Inflammatory macrophage treated with lipopolysaccharide for 4 hours (primary cell): Measurements from ENCODE around the gene GFRA3.
"Not testable (repeated sequence)": the region's sequence is repeated elsewhere in the genome, so short reads cannot be mapped to it uniquely, and the experiment has no call there.

Experiments
- DNase-seq: peaks from one replicate; pipeline ENCODE4 v3.0.0-alpha.2; 2020

GFRA3 gene

DNA sequence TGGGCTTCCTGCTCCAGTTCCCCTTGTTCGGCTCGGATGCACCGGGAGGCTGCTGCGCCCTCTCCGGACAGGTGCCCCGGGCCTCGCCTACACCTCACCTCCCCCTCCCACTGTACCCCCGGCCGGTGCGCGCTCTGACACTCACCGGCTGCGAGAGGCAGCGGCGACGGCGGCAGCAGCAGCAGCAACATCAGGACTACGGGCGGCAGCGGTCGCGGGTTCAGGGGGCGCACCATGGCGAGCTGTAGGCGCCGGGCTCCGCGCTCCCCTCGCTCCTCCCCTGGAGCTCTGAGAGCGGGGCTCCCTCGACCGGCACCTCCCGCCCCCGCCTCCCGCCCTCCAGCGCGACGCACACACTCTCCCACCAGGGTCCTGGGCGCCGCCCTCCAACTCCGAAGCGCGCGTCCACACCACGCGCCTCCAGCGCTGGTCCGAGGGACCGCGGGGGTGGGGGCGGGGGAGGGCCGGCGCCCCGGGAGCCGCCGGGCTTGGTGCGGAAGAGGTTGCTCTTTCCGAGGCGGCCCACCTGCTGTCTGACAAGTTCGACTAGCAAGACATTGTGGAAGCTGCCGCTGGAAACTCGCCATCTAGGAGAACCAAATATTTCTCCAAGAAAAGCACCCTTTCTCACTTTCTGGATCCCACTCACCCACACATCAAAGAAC is at the start of gene GFRA3:
Gene GFRA3, minus strand, starts transcription at position 433 of the 665 bp plus-strand sequence. Its CDS starts 197 bp downstream, at position 236.
- no peak for DNase-seq

GRCh38 chr5:138318211-138318610 is 43.8 kb upstream of the GFRA3 start:
- DNase-seq = not testable (repeated sequence)

- no peak for DNase-seq
Measured at GRCh38 chr5:138316355-138316754, 41.9 kb upstream of the GFRA3 start.

- no peak for DNase-seq
Measured at GRCh38 chr5:138315751-138316278, 41.4 kb upstream of the GFRA3 start.

- no peak for DNase-seq
Measured at GRCh38 chr5:138305797-138306196, 31.4 kb upstream of the GFRA3 start.

DNA sequence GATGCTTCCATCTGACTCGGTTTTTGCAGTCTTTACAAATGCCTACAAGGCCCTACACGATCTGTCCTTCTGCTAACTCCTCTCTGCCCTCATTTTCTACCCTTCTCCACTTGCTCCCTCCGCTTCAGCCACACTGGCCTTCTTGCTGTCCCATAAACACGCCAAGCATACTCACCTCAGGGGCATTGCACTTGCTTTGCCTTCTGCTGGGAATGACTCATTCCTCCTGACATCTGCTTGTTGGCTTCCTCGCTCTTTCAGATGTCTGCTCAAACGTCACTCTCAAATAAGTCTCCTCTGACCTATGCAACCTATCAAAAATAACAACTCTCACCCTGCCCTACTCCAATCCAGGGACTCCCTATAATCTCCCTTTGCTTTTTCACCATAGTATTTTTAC is 29.0 kb upstream of the GFRA3 start:
- DNase-seq = no peak

DNA sequence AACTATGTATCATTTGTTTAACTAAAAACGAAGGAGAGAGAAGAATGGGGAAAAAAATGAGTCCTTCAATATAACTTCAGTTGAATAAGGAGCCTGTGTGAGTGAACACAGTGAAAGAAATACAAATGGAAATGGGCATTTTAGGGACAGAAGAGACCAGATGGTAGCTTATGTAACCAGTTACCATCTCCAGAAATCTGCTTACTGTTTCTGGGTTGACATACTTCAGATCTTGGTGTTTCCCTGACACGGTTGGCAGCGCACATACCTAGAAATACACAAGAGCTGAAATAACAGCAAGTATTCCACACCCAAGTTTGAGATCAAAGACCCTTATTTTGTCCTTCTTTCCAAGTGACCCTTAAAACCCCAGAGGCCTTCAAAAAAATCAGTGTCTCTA is 14.9 kb upstream of the GFRA3 start:
- DNase-seq = no peak

GRCh38 chr5:138287246-138287645 is 12.8 kb upstream of the GFRA3 start:
- DNase-seq = peak; percentile 39

- peak; percentile 27 for DNase-seq
Measured at GRCh38 chr5:138282920-138283742, 8.7 kb upstream of the GFRA3 start.

DNA sequence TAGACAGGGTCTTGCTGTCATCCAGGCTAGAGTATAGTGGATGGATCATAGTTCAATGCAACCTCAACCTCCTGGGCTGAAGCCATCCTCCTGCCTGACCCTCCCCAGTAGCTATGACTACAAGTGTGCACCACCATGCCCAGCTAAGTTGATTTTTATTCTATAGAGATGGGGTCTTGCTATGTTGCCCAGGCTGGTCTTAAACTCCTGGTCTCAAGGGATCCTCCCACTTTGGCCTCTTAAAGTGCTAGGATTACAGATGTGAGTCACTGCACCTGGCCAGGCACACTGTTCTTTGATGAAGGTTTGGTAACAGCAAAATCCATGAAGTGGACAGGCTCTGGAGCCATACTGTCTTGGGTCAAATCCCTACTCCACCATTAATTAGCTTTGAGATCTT is 6.5 kb upstream of the GFRA3 start:
- no peak for DNase-seq

GRCh38 chr5:138276402-138277054 is 2.1 kb upstream of the GFRA3 start:
- DNase-seq = no peak

GRCh38 chr5:138275895-138276294 is 1.5 kb upstream of the GFRA3 start:
- no peak for DNase-seq

GRCh38 chr5:138275379-138275782 is 960 bp upstream of the GFRA3 start:
- no peak for DNase-seq

GRCh38 chr5:138273834-138274188 is 610 bp downstream of the GFRA3 start:
- DNase-seq = no peak

GRCh38 chr5:138272681-138273080 is 1.7 kb downstream of the GFRA3 start:
- DNase-seq = no peak

GRCh38 chr5:138271281-138271680 is 3.1 kb downstream of the GFRA3 start:
- no peak for DNase-seq

DNA sequence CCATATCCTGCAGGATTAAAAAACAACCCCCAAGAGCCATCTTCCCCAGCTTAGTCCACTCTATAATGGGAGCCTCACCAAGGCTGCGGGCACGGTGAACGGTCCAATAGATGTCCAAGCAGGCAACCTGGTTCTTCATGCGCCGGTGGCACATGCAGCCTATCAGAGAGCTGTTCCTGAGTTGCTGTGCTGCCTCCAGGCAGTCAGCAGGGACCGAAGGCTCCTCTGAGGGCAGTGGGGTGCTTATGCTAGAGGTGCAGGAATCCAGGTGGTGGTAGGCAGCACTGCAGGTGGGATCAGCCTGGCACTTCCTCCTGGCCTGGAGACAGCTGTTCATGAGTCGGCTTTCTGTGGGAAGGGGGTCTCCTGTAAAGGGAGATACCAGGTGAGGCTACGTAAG is 10.2 kb downstream of the GFRA3 start:
- no peak for DNase-seq

DNA sequence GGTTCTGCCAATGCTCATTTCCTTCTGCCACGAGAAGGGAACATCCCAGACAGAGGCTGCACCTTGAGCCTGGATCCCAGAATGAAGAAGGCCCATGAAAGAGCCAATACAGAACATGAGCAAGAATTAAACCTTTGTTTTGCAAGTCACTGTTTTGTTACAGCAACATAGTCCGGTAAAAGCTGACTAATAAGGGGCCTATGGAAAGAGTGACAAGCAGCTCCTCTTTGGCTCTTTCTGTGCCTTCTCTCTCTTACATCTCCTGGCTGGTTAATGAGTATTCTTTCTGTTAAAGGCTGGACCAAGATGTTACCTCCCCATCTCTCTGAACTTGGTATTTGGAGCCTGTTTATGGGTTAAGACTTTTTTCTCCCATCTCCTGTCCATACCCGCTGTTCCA is 10.8 kb downstream of the GFRA3 start:
- DNase-seq = no peak

GRCh38 chr5:138258704-138259292 is 15.6 kb downstream of the GFRA3 start:
- no peak for DNase-seq

- DNase-seq = no peak
Measured at GRCh38 chr5:138257583-138257982, 16.8 kb downstream of the GFRA3 start.

DNA sequence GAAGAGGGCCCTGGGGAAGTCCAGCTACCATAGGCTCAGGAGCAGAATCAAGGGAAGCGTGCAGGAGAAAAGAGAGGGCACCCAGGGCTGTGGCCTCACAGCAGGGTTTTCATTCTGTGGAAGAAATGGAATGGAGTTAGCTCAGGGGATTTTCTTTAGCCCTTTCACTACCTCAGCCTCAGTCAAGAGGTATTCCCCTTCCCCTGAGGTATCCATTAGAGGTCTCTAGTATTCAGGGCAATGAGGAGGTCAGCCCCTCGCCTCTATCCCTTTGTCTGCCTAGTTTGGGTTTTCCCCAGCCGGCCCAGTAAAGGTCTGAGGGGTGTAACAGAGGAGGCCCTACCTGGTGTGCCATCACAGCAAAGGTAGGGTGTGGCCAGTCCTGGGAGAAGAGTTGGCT is 21.5 kb downstream of the GFRA3 start:
- DNase-seq = no peak

- not testable (repeated sequence) for DNase-seq
Measured at GRCh38 chr5:138247800-138248199, 26.6 kb downstream of the GFRA3 start.

DNA sequence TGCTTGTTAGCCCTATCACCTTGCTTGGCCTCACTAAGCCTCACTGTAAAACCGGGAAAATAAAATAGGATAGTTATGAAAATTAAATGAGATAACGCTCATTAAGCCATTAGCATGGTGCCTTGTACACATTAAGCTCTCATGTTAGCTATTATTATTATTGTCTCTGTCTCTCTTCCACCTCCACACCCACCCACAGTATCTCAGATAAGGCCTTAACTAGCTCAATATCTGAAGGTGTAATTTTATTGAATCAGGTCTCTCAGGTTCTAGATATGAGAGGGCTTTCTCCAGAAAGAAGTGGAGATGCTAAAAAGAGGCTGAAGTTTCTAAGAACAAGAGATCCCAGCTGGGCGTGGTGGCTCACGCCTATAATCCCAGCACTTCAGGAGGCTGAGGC is 27.6 kb downstream of the GFRA3 start:
- DNase-seq = no peak
